Measurements from ENCODE around the gene DIDO1. TPM values are rescaled to one million over a fixed set of nuclear protein-coding genes. Genes with fewer than 3 reads are reported as not detected.

DIDO1 gene
- total and polyA plus RNA-seq, 2 of the 13 experiments (the other 11 are each of a cell fraction or from before 2014, with no cell fraction given): 75.0 to 75.1 TPM

- TF ChIP-seq EEA1 (CRISPR knock-in tag; IDR thresholded peaks at IDR 0.05; ENCODE audit: borderline replicate concordance) (no peak; the same call in 1 of the 2 replicates), ZNF619 (CRISPR knock-in tag; IDR thresholded peaks at IDR 0.05) (no peak), ZNF746 (CRISPR knock-in tag; IDR thresholded peaks at IDR 0.05) (peak; percentile 76), MAZ (IDR thresholded peaks at IDR 0.05; ENCODE audit: borderline replicate concordance, low read depth, low read length) (no peak), MAZ (CRISPR knock-in tag; IDR thresholded peaks at IDR 0.05; ENCODE audit: low read depth) (no peak), SKI (IDR thresholded peaks at IDR 0.05; ENCODE audit: partially characterized antibody) (no peak), ELF3 (CRISPR knock-in tag; IDR thresholded peaks at IDR 0.05) (0 out of 2 replicates have a peak, but pooled peaks have one; percentile 9), CEBPZ (IDR thresholded peaks at IDR 0.05; ENCODE audit: low read length) (no peak), AHDC1 (CRISPR knock-in tag; IDR thresholded peaks at IDR 0.05; ENCODE audit: borderline replicate concordance) (0 out of 2 replicates have a peak, but pooled peaks have one; percentile 13), ZNF274 (CRISPR knock-in tag; IDR thresholded peaks at IDR 0.05) (peak; percentile 62; the same call in 1 of the 2 replicates), ZNF691 (CRISPR knock-in tag; IDR thresholded peaks at IDR 0.05; ENCODE audit: borderline replicate concordance, low read depth) (no peak)
- TF ChIP-seq, protein P1, sequence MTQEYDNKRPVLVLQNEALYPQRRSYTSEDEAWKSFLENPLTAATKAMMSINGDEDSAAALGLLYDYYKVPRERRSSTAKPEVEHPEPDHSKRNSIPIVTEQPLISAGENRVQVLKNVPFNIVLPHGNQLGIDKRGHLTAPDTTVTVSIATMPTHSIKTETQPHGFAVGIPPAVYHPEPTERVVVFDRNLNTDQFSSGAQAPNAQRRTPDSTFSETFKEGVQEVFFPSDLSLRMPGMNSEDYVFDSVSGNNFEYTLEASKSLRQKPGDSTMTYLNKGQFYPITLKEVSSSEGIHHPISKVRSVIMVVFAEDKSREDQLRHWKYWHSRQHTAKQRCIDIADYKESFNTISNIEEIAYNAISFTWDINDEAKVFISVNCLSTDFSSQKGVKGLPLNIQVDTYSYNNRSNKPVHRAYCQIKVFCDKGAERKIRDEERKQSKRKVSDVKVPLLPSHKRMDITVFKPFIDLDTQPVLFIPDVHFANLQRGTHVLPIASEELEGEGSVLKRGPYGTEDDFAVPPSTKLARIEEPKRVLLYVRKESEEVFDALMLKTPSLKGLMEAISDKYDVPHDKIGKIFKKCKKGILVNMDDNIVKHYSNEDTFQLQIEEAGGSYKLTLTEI (CRISPR knock-in tag; conservative IDR thresholded peaks at IDR 0.05): no peak
Observed at GRCh38 chr20:62925420-62926228, 681 bp downstream of the DIDO1 start (continued).

All from HepG2 (cell line).